ENCODE measurements around the gene BRD2.

Gene BRD2

GRCh38 chr6:33018418-33018817, 50.0 kb downstream of the BRD2 start:
- no peak for DNase-seq (ENCODE audit: low spot score)
- TF ChIP-seq CTCF (IDR thresholded peaks at IDR 0.05; ENCODE audit: borderline replicate concordance, control extremely low read depth, extremely low read depth, insufficient read depth, missing control alignments): no peak
- in situ Hi-C loops (cut with MboI; ENCODE audit: low sequenced_read_pairs, unreplicated experiment): loop anchor here (25.0 kb wide), 1 partner anchor 219 kb away; no protein-coding TSS in a partner anchor

GRCh38 chr6:33018904-33019303, 50.5 kb downstream of the BRD2 start:
- TF ChIP-seq CTCF (IDR thresholded peaks at IDR 0.05; ENCODE audit: borderline replicate concordance, control extremely low read depth, extremely low read depth, insufficient read depth, missing control alignments): no peak
- in situ Hi-C loops (cut with MboI; ENCODE audit: low sequenced_read_pairs, unreplicated experiment): loop anchor here (25.0 kb wide), 1 partner anchor 218 kb away; no protein-coding TSS in a partner anchor
- DNase-seq (ENCODE audit: low spot score): peak; percentile 64

- TF ChIP-seq CTCF (IDR thresholded peaks at IDR 0.05; ENCODE audit: borderline replicate concordance, control extremely low read depth, extremely low read depth, insufficient read depth, missing control alignments): no peak
- in situ Hi-C loops (cut with MboI; ENCODE audit: low sequenced_read_pairs, unreplicated experiment): loop anchor here (25.0 kb wide), 1 partner anchor 218 kb away; no protein-coding TSS in a partner anchor
- no peak for DNase-seq (ENCODE audit: low spot score)
Observed at GRCh38 chr6:33019372-33019771, 51.0 kb downstream of the BRD2 start.

DNA sequence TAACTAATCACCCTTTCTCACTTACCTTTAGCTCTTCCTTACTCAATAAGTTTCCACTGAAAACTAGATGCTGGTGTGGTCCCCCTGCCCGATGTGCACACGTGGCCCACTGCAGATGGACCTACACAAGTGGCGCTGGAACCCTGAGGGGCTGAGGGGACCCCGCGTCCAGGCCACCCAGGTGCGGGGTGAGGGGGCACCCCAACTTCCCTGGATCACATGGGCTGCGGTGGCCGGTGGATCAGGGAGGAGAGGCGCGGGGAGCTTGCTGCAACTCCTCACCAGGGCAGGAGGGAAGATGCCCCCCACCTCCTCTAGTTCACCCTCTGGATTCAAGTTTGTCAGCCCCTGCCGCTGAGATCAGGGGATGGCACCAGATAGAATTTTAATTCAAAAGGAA, 53.5 kb downstream of the BRD2 start:
- in situ Hi-C loops (cut with MboI; ENCODE audit: low sequenced_read_pairs, unreplicated experiment): loop anchor here (25.0 kb wide), 1 partner anchor 215 kb away; no protein-coding TSS in a partner anchor
- no peak for TF ChIP-seq CTCF (IDR thresholded peaks at IDR 0.05; ENCODE audit: borderline replicate concordance, control extremely low read depth, extremely low read depth, insufficient read depth, missing control alignments)
- DNase-seq (ENCODE audit: low spot score): no peak

DNA sequence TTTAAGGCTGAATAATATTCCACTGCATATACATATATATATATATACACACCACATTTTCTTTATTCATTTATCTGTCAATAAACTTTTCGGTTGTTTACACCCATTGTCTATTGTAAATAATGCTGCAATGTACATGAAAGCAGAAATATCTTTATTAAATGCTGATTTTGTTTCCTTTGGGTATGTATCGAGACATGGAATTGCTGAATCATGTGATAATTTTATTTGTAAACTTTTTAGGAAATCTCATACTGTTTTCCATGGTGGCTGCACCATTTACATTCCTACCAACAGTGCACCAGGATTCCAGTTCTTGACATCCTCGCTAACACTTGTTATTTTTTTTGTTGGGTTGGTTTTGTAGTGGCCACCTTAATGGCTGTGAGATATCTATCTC, 55.1 kb downstream of the BRD2 start:
- in situ Hi-C loops (cut with MboI; ENCODE audit: low sequenced_read_pairs, unreplicated experiment): loop anchor here (25.0 kb wide), 1 partner anchor 214 kb away; no protein-coding TSS in a partner anchor
- DNase-seq (ENCODE audit: low spot score): no peak
- TF ChIP-seq CTCF (IDR thresholded peaks at IDR 0.05; ENCODE audit: borderline replicate concordance, control extremely low read depth, extremely low read depth, insufficient read depth, missing control alignments): no peak

DNA sequence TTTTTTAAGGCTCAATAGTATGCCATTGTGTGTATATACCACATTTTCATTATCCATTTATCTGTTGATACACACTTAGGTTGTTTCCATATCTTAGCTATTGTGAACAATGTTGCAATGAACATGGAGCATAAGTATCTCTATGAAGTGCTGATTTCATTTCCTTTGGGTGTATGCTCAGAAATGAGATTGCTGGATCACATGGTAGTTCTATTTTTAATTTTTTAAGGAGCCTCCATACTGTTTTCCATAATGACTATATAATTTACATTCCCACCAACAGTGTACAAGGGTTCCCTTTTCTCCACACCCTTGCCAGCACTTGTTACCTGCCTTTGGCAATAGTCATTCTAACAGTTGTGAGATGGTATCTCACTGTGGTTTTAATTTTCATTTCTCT, 56.1 kb downstream of the BRD2 start:
- TF ChIP-seq CTCF (IDR thresholded peaks at IDR 0.05; ENCODE audit: borderline replicate concordance, control extremely low read depth, extremely low read depth, insufficient read depth, missing control alignments): no peak
- DNase-seq (ENCODE audit: low spot score): no peak
- in situ Hi-C loops (cut with MboI; ENCODE audit: low sequenced_read_pairs, unreplicated experiment): loop anchor here (25.0 kb wide), 1 partner anchor 213 kb away; no protein-coding TSS in a partner anchor
